HG03342 (cell line): ENCODE results near the gene ADCY9.

ENCODE experiments used
- ATAC-seq: cut with Tn5 transposase; IDR thresholded peaks from one replicate; pipeline ENCODE4 v1.9.1; 2021; ENCODE audit warnings: mild to moderate bottlenecking, moderate library complexity; ENCODE audit not compliant: unreplicated experiment

The ADCY9 gene

GRCh38 chr16:4096509-4096908 lies 19.7 kb downstream of the ADCY9 start:
- no peak for ATAC-seq

GRCh38 chr16:4094127-4094773 lies 22.0 kb downstream of the ADCY9 start:
- ATAC-seq: no peak

- no peak for ATAC-seq
Measured at GRCh38 chr16:4093495-4094126, 22.6 kb downstream of the ADCY9 start.

GRCh38 chr16:4092547-4093265 lies 23.5 kb downstream of the ADCY9 start:
- ATAC-seq: no peak

- no peak for ATAC-seq
Measured at GRCh38 chr16:4091240-4092012, 24.8 kb downstream of the ADCY9 start.

GRCh38 chr16:4090351-4090851 lies 25.8 kb downstream of the ADCY9 start:
- no peak for ATAC-seq

GRCh38 chr16:4089811-4090301 lies 26.4 kb downstream of the ADCY9 start:
- ATAC-seq: no peak

GRCh38 chr16:4089251-4089810 lies 26.9 kb downstream of the ADCY9 start:
- ATAC-seq: no peak

GRCh38 chr16:4087990-4088577 lies 28.2 kb downstream of the ADCY9 start:
- ATAC-seq: no peak

- no peak for ATAC-seq
Measured at GRCh38 chr16:4087099-4087885, 28.9 kb downstream of the ADCY9 start.

- ATAC-seq: no peak
Measured at GRCh38 chr16:4086153-4086552, 30.1 kb downstream of the ADCY9 start.

GRCh38 chr16:4085405-4085970 lies 30.8 kb downstream of the ADCY9 start:
- no peak for ATAC-seq

- no peak for ATAC-seq
Measured at GRCh38 chr16:4083347-4083870, 32.8 kb downstream of the ADCY9 start.

- no peak for ATAC-seq
Measured at GRCh38 chr16:4082474-4083044, 33.7 kb downstream of the ADCY9 start.

GRCh38 chr16:4081521-4082021 lies 34.7 kb downstream of the ADCY9 start:
- ATAC-seq: no peak

GRCh38 chr16:4081047-4081446 lies 35.2 kb downstream of the ADCY9 start:
- ATAC-seq: no peak

- ATAC-seq: no peak
Measured at GRCh38 chr16:4077174-4077649, 39.0 kb downstream of the ADCY9 start.

- no peak for ATAC-seq
Measured at GRCh38 chr16:4075534-4075933, 40.7 kb downstream of the ADCY9 start.
